ENCODE results near the gene DCUN1D4.
"Not testable (repeated sequence)": the region's sequence is repeated elsewhere in the genome, so short reads cannot be mapped to it uniquely, and the experiment has no call there.

The DCUN1D4 gene

DNA sequence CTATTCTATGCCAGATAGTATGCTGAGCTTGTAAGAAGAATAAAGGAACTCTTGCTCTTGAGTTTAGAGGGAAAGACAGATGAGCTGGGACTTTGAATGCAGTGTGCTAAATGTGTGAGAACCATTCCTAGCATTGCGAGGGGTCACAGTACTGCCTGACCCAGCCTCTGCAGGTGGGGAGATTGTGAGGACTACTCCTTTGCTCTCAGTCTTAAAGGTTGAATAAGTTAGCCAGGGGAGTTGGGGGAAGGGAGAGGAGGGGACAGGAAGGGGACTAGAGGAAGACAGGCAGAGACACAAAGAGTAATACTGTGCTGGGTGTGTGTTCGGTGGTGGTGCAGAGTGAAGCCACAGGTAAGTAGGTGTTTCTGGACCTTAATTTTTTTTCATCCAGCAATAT lies 41.7 kb downstream of the DCUN1D4 start:
- no peak overlapping the region for H3K4me2 ChIP-seq
- H3K36me3 ChIP-seq (ENCODE audit: insufficient read depth), result no peaks in the 10 kb centered on the region
- H3K27me3 ChIP-seq (ENCODE audit: insufficient read depth, low read depth), result no peaks in the 10 kb centered on the region
- no peak overlapping the region for H3K4me3 ChIP-seq (IDR thresholded peaks at IDR 0.05; ENCODE audit: insufficient read depth, low read depth, low read length)
- no peak for TF ChIP-seq CTCF (conservative IDR thresholded peaks at IDR 0.05; ENCODE audit: low read depth, low read length)
- H2AFZ ChIP-seq (ENCODE audit: low read depth), result no peak overlapping the region
- H3K4me1 ChIP-seq (ENCODE audit: low read depth, poor library complexity, severe bottlenecking), result peaks cover 7% of the 10 kb centered on the region
- H4K20me1 ChIP-seq (ENCODE audit: insufficient read depth), result no peaks in the 10 kb centered on the region
- H3K9ac ChIP-seq, result no peak overlapping the region
- H3K79me2 ChIP-seq (ENCODE audit: insufficient read depth, low read depth), result no peaks in the 10 kb centered on the region
- H3K27ac ChIP-seq, result no peak overlapping the region

DNA sequence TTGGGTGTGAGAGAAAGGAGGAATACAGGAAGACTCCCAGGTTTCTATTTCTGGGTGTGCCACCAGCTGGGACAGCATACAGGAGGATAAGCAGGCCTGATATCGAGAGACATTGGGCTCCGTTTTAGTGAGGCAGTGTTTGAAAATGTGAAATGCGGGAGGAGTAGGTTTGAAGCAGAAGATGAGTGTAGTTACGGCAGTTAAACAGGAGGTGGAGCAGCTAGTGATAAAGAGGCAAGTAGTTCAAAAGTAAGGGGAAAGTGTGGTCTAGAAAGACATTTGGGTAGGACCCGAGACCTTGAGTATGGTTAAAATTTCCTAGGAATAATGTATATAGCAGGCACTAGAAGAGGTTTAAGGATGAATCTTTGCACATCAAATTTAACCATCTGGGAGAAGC lies 42.4 kb downstream of the DCUN1D4 start:
- H3K9ac ChIP-seq, result no peak overlapping the region
- H3K36me3 ChIP-seq (ENCODE audit: insufficient read depth), result no peaks in the 10 kb centered on the region
- no peak overlapping the region for H3K27ac ChIP-seq
- H2AFZ ChIP-seq (ENCODE audit: low read depth), result no peak overlapping the region
- no peak overlapping the region for H3K4me3 ChIP-seq (IDR thresholded peaks at IDR 0.05; ENCODE audit: insufficient read depth, low read depth, low read length)
- H3K27me3 ChIP-seq (ENCODE audit: insufficient read depth, low read depth), result no peaks in the 10 kb centered on the region
- no peaks in the 10 kb centered on the region for H3K79me2 ChIP-seq (ENCODE audit: insufficient read depth, low read depth)
- peak; percentile 56 for TF ChIP-seq CTCF (conservative IDR thresholded peaks at IDR 0.05; ENCODE audit: low read depth, low read length)
- H3K4me1 ChIP-seq (ENCODE audit: low read depth, poor library complexity, severe bottlenecking), result peaks cover 14% of the 10 kb centered on the region
- no peak overlapping the region for H3K4me2 ChIP-seq
- H4K20me1 ChIP-seq (ENCODE audit: insufficient read depth), result no peaks in the 10 kb centered on the region

DNA sequence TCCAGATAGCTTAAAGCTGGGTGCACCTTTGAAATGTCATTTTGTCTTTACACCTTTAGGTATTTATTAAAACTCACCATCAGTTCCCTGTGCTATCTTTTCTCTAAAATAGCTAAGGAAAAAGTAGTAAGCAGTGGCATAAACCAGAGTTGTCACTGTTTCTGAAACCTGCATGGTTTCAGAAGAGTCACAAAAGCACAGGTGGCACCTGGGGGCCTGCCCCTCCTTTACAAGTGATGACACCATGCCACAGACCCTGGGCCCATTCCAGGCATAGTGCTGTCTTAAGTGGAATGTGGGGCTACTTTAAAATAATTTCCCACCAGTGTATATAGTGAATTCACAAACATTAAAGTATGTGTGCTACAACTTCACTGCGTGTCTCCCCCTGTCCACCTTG lies 47.8 kb downstream of the DCUN1D4 start:
- peak overlapping the region; percentile 33 for H3K4me2 ChIP-seq
- TF ChIP-seq CTCF (conservative IDR thresholded peaks at IDR 0.05; ENCODE audit: low read depth, low read length), result no peak
- no peaks in the 10 kb centered on the region for H3K36me3 ChIP-seq (ENCODE audit: insufficient read depth)
- no peak overlapping the region for H3K9ac ChIP-seq
- H4K20me1 ChIP-seq (ENCODE audit: insufficient read depth), result no peaks in the 10 kb centered on the region
- no peaks in the 10 kb centered on the region for H3K27me3 ChIP-seq (ENCODE audit: insufficient read depth, low read depth)
- no peaks in the 10 kb centered on the region for H3K79me2 ChIP-seq (ENCODE audit: insufficient read depth, low read depth)
- peak overlapping the region; percentile 50 for H3K27ac ChIP-seq
- H3K4me1 ChIP-seq (ENCODE audit: low read depth, poor library complexity, severe bottlenecking), result peaks cover 41% of the 10 kb centered on the region
- H2AFZ ChIP-seq (ENCODE audit: low read depth), result no peak overlapping the region
- no peak overlapping the region for H3K4me3 ChIP-seq (IDR thresholded peaks at IDR 0.05; ENCODE audit: insufficient read depth, low read depth, low read length)

DNA sequence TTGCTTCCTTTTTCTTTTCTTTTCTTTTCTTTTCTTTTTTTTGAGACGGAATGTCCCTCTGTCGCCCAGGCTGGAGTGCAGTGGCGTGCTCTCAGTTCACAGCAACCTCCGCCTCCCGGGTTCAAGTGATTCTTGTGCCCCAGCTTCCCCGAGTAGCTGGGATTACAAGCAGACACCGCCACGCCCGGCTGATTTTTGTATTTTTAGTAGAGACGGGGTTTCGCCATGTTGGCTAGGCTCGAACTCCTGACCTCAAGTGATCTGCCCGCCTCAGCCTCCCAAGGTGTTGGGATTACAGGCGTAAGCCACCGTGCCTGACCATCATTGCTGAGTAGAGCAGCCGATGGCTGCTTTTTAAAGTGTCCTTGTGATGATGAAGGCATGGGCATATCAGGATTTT lies 50.4 kb downstream of the DCUN1D4 start:
- not testable (repeated sequence) for H3K9ac ChIP-seq; H3K79me2 ChIP-seq (ENCODE audit: insufficient read depth, low read depth); H4K20me1 ChIP-seq (ENCODE audit: insufficient read depth); H3K27ac ChIP-seq; H3K36me3 ChIP-seq (ENCODE audit: insufficient read depth); H3K4me2 ChIP-seq; H3K27me3 ChIP-seq (ENCODE audit: insufficient read depth, low read depth); H3K4me3 ChIP-seq (IDR thresholded peaks at IDR 0.05; ENCODE audit: insufficient read depth, low read depth, low read length); H2AFZ ChIP-seq (ENCODE audit: low read depth)
- peaks cover 47% of the 10 kb centered on the region for H3K4me1 ChIP-seq (ENCODE audit: low read depth, poor library complexity, severe bottlenecking)

- H2AFZ ChIP-seq (ENCODE audit: low read depth), result no peak overlapping the region
- H3K9ac ChIP-seq, result no peak overlapping the region
- peaks cover 45% of the 10 kb centered on the region for H3K4me1 ChIP-seq (ENCODE audit: low read depth, poor library complexity, severe bottlenecking)
- H3K79me2 ChIP-seq (ENCODE audit: insufficient read depth, low read depth), result no peaks in the 10 kb centered on the region
- no peak overlapping the region for H3K27ac ChIP-seq
- no peaks in the 10 kb centered on the region for H3K27me3 ChIP-seq (ENCODE audit: insufficient read depth, low read depth)
- TF ChIP-seq CTCF (conservative IDR thresholded peaks at IDR 0.05; ENCODE audit: low read depth, low read length), result no peak
- H3K4me2 ChIP-seq, result no peak overlapping the region
- no peak overlapping the region for H3K4me3 ChIP-seq (IDR thresholded peaks at IDR 0.05; ENCODE audit: insufficient read depth, low read depth, low read length)
- H3K36me3 ChIP-seq (ENCODE audit: insufficient read depth), result no peaks in the 10 kb centered on the region
- H4K20me1 ChIP-seq (ENCODE audit: insufficient read depth), result no peaks in the 10 kb centered on the region
These were observed 51.2 kb downstream of the DCUN1D4 start for GRCh38 chr4:51894059-51894645.
